Measurements from ENCODE around the gene POLR3B.

DNA sequence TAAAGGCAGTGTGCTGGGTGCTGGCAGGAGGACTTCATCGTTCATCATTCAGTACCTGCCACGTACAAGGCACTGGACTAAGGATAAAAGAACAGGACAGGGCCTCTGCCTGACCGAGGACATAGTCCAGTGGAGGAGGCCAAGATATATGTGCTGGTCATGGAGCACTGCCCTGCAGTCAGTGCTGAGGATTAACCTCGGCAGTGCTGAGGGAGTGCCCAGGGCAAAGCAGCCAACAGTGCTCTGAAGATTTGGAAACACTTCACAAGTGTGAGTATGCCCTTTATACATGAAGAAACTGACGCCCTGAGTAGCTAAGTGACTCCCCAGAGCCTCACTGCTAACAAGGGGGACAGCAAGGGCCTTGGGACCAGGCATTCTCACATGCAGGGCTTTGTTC is 153.8 kb downstream of the POLR3B start:
- TF ChIP-seq YY1 (IDR thresholded peaks at IDR 0.05; ENCODE audit: insufficient read depth, insufficient read length) (no peak), SUZ12 (IDR thresholded peaks at IDR 0.05; ENCODE audit: extremely low read depth, insufficient read depth, insufficient read length) (no peak), ZNF274 (IDR thresholded peaks at IDR 0.05; ENCODE audit: low read depth, low read length) (no peak)

Data from NT2/D1 (cell line).